T-helper 2 cell treated with Interferon-gamma antibody and Interleukin-4, amounts not matched to agents 100 ng/mL and 5 ng/mL, for 36 hours (primary cell): Measurements from ENCODE around the gene ORAI1. TPM values are rescaled to one million over a fixed set of nuclear protein-coding genes. Genes with fewer than 3 reads are reported as not detected.

Source experiments
- total RNA-seq: library from RNA; stranded (reverse); gene quantifications from 2 replicates; pipeline ENCODE4 v1.2.3, GENCODE V29; 2022

ORAI1 gene
- total RNA-seq, 1 donor from 2014 or later = 63.9 TPM

Other genes starting within 250 kb of the ORAI1 start
- 90.9 and 94.6 TPM in 2 replicates for gene RNF34, start 226.4 kb upstream of the ORAI1 start, total RNA-seq
- 58.2 and 60.4 TPM in 2 replicates for gene KDM2B, start 45.5 kb upstream of the ORAI1 start, total RNA-seq
- 0.82 and 0.84 TPM in 2 replicates for gene MORN3, start 43.1 kb downstream of the ORAI1 start, total RNA-seq
- 8.5 and 8.6 TPM in 2 replicates for gene TMEM120B, start 86.2 kb downstream of the ORAI1 start, total RNA-seq
- 108 and 116 TPM in 2 replicates for gene RHOF, start 167.2 kb downstream of the ORAI1 start, total RNA-seq
- 32.6 and 32.7 TPM in 2 replicates for gene SETD1B, start 177.5 kb downstream of the ORAI1 start, total RNA-seq
- gene HPD, start 232.3 kb downstream of the ORAI1 start, total RNA-seq = not detected in 2 replicates